Vagina (tissue), 2 donors: ENCODE data around the gene VPS4A.

ENCODE experiments used
- POLR2A ChIP-seq, 2 donors: fragments of 450-650 bp; IDR thresholded peaks; one replicate each; pipeline ENCODE4 v1.6.1; 2017; ENCODE audit warnings: antibody characterized with exemption in 2 of 2, mild to moderate bottlenecking in 2 of 2, moderate library complexity in 2 of 2
- TF ChIP-seq, protein P1 (sequence below), 3 experiments: fragments of 450-650 bp in 2 of 3; fragments of 200-600 bp in 1 of 3; sonication (generic) in 1 of 3; IDR thresholded peaks; one replicate each; pipeline ENCODE4 v1.5.1; 2017 to 2019; ENCODE audit warnings: antibody characterized with exemption in 3 of 3, mild to moderate bottlenecking in 2 of 3, moderate library complexity in 2 of 3

DNA sequence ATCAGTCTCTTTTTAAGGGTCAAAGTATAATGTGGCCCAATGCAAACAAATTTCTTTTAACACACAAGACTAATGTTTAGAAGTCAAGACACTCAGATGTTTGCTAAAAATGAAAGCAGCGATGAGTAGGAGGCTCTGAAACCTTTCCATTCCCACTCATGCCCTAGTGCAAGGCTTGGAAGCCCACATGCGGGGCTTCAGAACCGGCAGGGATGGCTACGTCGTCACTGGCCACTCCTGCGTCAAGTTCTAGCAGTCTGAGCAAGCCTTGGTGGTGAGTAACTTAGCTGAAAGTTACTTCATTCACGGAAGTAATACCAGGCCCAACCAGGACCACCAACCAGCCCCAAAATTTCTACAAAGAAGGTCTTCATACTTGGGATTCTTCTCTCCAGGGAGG is 55.3 kb downstream of the VPS4A start:
- TF ChIP-seq, protein P1, sequence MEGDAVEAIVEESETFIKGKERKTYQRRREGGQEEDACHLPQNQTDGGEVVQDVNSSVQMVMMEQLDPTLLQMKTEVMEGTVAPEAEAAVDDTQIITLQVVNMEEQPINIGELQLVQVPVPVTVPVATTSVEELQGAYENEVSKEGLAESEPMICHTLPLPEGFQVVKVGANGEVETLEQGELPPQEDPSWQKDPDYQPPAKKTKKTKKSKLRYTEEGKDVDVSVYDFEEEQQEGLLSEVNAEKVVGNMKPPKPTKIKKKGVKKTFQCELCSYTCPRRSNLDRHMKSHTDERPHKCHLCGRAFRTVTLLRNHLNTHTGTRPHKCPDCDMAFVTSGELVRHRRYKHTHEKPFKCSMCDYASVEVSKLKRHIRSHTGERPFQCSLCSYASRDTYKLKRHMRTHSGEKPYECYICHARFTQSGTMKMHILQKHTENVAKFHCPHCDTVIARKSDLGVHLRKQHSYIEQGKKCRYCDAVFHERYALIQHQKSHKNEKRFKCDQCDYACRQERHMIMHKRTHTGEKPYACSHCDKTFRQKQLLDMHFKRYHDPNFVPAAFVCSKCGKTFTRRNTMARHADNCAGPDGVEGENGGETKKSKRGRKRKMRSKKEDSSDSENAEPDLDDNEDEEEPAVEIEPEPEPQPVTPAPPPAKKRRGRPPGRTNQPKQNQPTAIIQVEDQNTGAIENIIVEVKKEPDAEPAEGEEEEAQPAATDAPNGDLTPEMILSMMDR (IDR thresholded peaks at IDR 0.05) = no peak
- TF ChIP-seq POLR2A (IDR thresholded peaks at IDR 0.05) = no peak
